GM18505 (cell line): ENCODE results near the gene ANKH.
"Not testable (repeated sequence)": the region's sequence is repeated elsewhere in the genome, so short reads cannot be mapped to it uniquely, and the experiment has no call there.

Source experiments
- ATAC-seq: cut with Tn5 transposase; IDR thresholded peaks from one replicate; pipeline ENCODE4 v1.9.1; 2021; ENCODE audit not compliant: unreplicated experiment
- POLR2A ChIP-seq: IDR thresholded peaks from 4 replicates; pipeline ENCODE4 v1.6.1; 2011; ENCODE audit warnings: borderline replicate concordance; ENCODE audit not compliant: insufficient read depth, insufficient read length; ENCODE audit errors: extremely low read depth

ANKH gene

GRCh38 chr5:14801792-14802191 lies 69.8 kb downstream of the ANKH start:
- no peak for ATAC-seq
- no peak for TF ChIP-seq POLR2A

- not testable (repeated sequence) for ATAC-seq
Observed at GRCh38 chr5:14797385-14797784, 74.2 kb downstream of the ANKH start.

GRCh38 chr5:14794583-14795230 lies 76.9 kb downstream of the ANKH start:
- no peak for TF ChIP-seq POLR2A
- no peak for ATAC-seq

GRCh38 chr5:14793851-14794250 lies 77.7 kb downstream of the ANKH start:
- no peak for TF ChIP-seq POLR2A
- no peak for ATAC-seq

GRCh38 chr5:14790911-14791310 lies 80.7 kb downstream of the ANKH start:
- no peak for ATAC-seq
- no peak for TF ChIP-seq POLR2A

- no peak for TF ChIP-seq POLR2A
- no peak for ATAC-seq
Observed at GRCh38 chr5:14790220-14790619, 81.4 kb downstream of the ANKH start.

GRCh38 chr5:14787801-14788579 lies 83.6 kb downstream of the ANKH start:
- ATAC-seq, result no peak
- TF ChIP-seq POLR2A, result no peak

- no peak for TF ChIP-seq POLR2A
- peak; percentile 67 for ATAC-seq
Observed at GRCh38 chr5:14783691-14784090, 87.9 kb downstream of the ANKH start.

GRCh38 chr5:14782591-14782990 lies 89.0 kb downstream of the ANKH start:
- no peak for TF ChIP-seq POLR2A
- ATAC-seq, result no peak

- TF ChIP-seq POLR2A, result no peak
- peak; percentile 63 for ATAC-seq
Observed at GRCh38 chr5:14781106-14781505, 90.5 kb downstream of the ANKH start.

- no peak for TF ChIP-seq POLR2A
- no peak for ATAC-seq
Observed at GRCh38 chr5:14779975-14780374, 91.6 kb downstream of the ANKH start.

- no peak for ATAC-seq
- TF ChIP-seq POLR2A, result no peak
Observed at GRCh38 chr5:14778792-14779070, 92.8 kb downstream of the ANKH start.

- ATAC-seq, result no peak
Observed at GRCh38 chr5:14777932-14778791, 93.4 kb downstream of the ANKH start.

GRCh38 chr5:14777187-14777586 lies 94.4 kb downstream of the ANKH start:
- ATAC-seq, result no peak
- no peak for TF ChIP-seq POLR2A

More at GRCh38 chr5:14777932-14778791, 93.4 kb downstream of the ANKH start:
- TF ChIP-seq POLR2A, result no peak

GRCh38 chr5:14776602-14777001 lies 95.0 kb downstream of the ANKH start:
- ATAC-seq, result no peak
- TF ChIP-seq POLR2A, result no peak

- TF ChIP-seq POLR2A, result no peak
- ATAC-seq, result no peak
Observed at GRCh38 chr5:14775857-14776256, 95.7 kb downstream of the ANKH start.
